Thoracic aorta (tissue), 2 donors: ENCODE data around the gene NFYC. TPM values are rescaled to one million over a fixed set of nuclear protein-coding genes. Genes with fewer than 3 reads are reported as not detected.

ENCODE experiments used
- ATAC-seq: fragments of 150-250 bp; one replicate; pipeline ENCODE4 v1.8.0; 2017; ENCODE audit warnings: low read depth; ENCODE audit not compliant: insufficient number of reproducible peaks, low FRiP score
- DNase-seq: peaks from one replicate; pipeline ENCODE4 v3.0.0-alpha.2; 2020; ENCODE audit warnings: low spot score
- H3K27ac ChIP-seq, 2 donors: fragments of 200-600 bp; sonication (generic); 1 replicate in 1 of 2; 2 replicates in 1 of 2; pipeline ENCODE4 v1.5.1; 2016; ENCODE audit warnings: mild to moderate bottlenecking in 2 of 2, moderate library complexity in 2 of 2
- H3K27me3 ChIP-seq: fragments of 200-600 bp; sonication (generic); replicated peaks from 2 replicates; pipeline ENCODE4 v1.6.0; 2016; ENCODE audit warnings: mild to moderate bottlenecking; ENCODE audit not compliant: insufficient read depth
- H3K36me3 ChIP-seq: fragments of 200-600 bp; sonication (generic); one replicate; pipeline ENCODE4 v1.5.1; 2016
- H3K4me1 ChIP-seq, 2 donors: fragments of 200-600 bp; sonication (generic); 1 replicate in 1 of 2; 2 replicates in 1 of 2; pipeline versions ENCODE4 v1.5.1 to v1.6.0; 2016; ENCODE audit warnings: low read depth in 2 of 2, mild to moderate bottlenecking in 1 of 2; ENCODE audit not compliant: control insufficient read depth in 1 of 2
- H3K4me3 ChIP-seq: fragments of 200-600 bp; sonication (generic); 2 replicates; pipeline ENCODE4 v1.5.1; 2016; ENCODE audit warnings: mild to moderate bottlenecking
- H3K9me3 ChIP-seq: fragments of 200-600 bp; sonication (generic); 2 replicates; pipeline ENCODE4 v1.5.1; 2016
- total RNA-seq, 2 donors: library from RNA; depleted of rRNA; stranded (reverse); fragments of >200 nt; gene quantifications; one replicate each; pipeline versions ENCODE4 v1.1.0 to v1.2.3, GENCODE V29; 2016
- TF ChIP-seq, protein P1 (sequence below): fragments of 200-600 bp; sonication (generic); IDR thresholded peaks from one replicate; pipeline ENCODE4 v1.5.1; 2019; ENCODE audit warnings: antibody characterized with exemption

The NFYC gene
- total RNA-seq, 2 donors from 2014 or later: 38.9 to 40.6 TPM

DNA sequence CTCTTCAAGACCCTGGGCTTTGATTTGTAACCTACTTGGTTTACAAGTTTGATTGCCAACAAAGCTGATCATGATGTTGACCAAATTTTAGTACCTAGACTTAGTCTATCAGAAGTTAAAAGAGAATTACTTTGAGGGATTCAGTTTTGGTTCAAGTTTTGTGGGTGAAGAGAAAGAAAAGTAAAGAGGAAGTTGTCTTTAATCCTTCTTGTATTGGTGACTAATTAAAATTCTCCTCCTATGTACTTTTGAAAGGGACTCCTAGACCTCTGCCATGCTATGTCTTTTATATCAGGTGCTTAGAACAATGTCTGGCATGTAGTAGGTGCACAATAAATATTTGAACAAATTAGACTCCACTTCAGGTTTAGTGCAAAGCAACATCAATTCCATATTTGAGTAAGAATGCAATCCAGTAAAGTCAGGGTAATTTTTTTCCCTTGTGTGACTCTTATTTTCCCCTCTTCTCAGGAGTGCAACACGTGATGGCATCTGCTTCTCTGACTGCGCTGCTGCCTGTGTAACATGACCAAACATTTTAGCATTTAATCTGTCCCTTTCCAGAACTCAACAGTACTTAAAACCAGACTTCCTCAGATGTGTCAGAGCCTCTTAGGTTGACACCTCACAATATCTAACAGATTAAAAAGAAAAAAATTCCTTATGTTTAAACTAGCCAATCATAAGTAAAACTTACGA lies 51.0 kb downstream of the NFYC start:
- no peak for DNase-seq
- Histone ChIP-seq H3K27ac (peak overlapping the region in 1 of 2 donors; percentile 9), H3K27me3 (no peaks in the 10 kb centered on the region), H3K4me3 (no peak overlapping the region), H3K9me3 (no peaks in the 10 kb centered on the region), H3K4me1 (peaks cover 2 to 17% of the 10 kb centered on the region in 2 donors), H3K36me3 (no peaks in the 10 kb centered on the region)
- no peak for ATAC-seq
- TF ChIP-seq, protein P1, sequence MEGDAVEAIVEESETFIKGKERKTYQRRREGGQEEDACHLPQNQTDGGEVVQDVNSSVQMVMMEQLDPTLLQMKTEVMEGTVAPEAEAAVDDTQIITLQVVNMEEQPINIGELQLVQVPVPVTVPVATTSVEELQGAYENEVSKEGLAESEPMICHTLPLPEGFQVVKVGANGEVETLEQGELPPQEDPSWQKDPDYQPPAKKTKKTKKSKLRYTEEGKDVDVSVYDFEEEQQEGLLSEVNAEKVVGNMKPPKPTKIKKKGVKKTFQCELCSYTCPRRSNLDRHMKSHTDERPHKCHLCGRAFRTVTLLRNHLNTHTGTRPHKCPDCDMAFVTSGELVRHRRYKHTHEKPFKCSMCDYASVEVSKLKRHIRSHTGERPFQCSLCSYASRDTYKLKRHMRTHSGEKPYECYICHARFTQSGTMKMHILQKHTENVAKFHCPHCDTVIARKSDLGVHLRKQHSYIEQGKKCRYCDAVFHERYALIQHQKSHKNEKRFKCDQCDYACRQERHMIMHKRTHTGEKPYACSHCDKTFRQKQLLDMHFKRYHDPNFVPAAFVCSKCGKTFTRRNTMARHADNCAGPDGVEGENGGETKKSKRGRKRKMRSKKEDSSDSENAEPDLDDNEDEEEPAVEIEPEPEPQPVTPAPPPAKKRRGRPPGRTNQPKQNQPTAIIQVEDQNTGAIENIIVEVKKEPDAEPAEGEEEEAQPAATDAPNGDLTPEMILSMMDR: no peak

GRCh38 chr1:40743452-40743851 lies 51.9 kb downstream of the NFYC start:
- ATAC-seq (no peak), DNase-seq (no peak)
- Histone ChIP-seq H3K27ac (no peak overlapping the region), H3K4me1 (peaks cover 2 to 17% of the 10 kb centered on the region in 2 donors), H3K36me3 (peaks cover 7% of the 10 kb centered on the region), H3K4me3 (no peak overlapping the region), H3K9me3 (no peaks in the 10 kb centered on the region), H3K27me3 (no peaks in the 10 kb centered on the region)
- TF ChIP-seq, protein P1: no peak

DNA sequence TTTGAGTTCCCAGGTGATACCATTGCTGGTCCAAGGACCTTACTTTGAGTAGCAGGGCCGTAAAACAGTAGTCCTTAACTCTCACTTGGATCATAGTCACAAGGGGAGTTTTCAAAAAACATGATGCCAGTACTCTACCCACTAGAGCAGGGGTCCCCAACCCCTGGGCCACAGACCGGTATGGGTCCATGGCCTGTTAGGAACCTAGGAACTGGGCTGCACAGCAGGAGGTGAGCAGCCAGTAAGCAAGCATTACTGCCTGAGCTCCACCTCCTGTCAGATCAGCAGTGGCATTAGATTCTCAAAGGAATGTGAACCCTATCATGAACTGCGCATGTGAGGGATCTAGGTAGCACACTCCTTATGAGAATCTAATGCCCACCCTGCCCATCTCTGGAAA lies 52.4 kb downstream of the NFYC start:
- no peak for ATAC-seq
- Histone ChIP-seq H3K4me1 (peaks cover 2 to 17% of the 10 kb centered on the region in 2 donors), H3K27ac (no peak overlapping the region), H3K27me3 (no peaks in the 10 kb centered on the region), H3K9me3 (no peaks in the 10 kb centered on the region), H3K4me3 (no peak overlapping the region), H3K36me3 (peaks cover 9% of the 10 kb centered on the region)
- DNase-seq: no peak
- TF ChIP-seq, protein P1: no peak

DNA sequence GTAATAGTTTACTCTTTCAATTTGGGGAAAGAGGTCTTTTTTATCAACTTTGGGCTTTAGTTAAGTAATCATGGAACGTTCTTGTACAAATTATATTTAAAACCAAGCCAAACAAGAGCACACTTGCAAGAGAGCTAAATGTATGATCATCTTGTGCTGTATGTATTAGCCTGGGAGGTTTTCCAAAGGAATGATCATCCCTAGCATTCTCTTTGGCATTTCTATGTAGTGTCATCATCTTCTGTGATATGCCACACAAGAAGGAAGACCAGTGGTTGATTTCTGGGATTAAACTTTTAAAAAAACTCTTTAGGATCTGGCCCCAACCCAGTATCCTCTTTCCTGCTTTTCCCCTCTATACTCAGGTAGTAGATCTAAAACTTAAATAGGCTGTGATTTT lies 53.7 kb downstream of the NFYC start:
- TF ChIP-seq, protein P1: no peak
- Histone ChIP-seq H3K9me3 (no peaks in the 10 kb centered on the region), H3K4me3 (no peak overlapping the region), H3K4me1 (peaks cover 2 to 9% of the 10 kb centered on the region in 2 donors), H3K27ac (no peak overlapping the region), H3K27me3 (no peaks in the 10 kb centered on the region), H3K36me3 (peaks cover 19% of the 10 kb centered on the region)
- DNase-seq (no peak), ATAC-seq (no peak)

- Histone ChIP-seq H3K27ac (no peak overlapping the region), H3K36me3 (peaks cover 19% of the 10 kb centered on the region), H3K4me1 (peaks cover 0 to 2% of the 10 kb centered on the region in 2 donors)
Observed at GRCh38 chr1:40746344-40747090, 55.0 kb downstream of the NFYC start.

More at GRCh38 chr1:40746344-40747090, 55.0 kb downstream of the NFYC start:
- ATAC-seq (no peak), DNase-seq (no peak)
- TF ChIP-seq, protein P1: no peak
- no peak overlapping the region for H3K4me3 ChIP-seq
- H3K27me3 ChIP-seq: no peaks in the 10 kb centered on the region
- H3K9me3 ChIP-seq: no peaks in the 10 kb centered on the region
